Measurements from ENCODE around the gene AKT3. TPM values are rescaled to one million over a fixed set of nuclear protein-coding genes. Genes with fewer than 3 reads are reported as not detected.

Gene AKT3
- total and polyA plus RNA-seq, 2 experiments from 2014 or later = 4.5 to 18.5 TPM

DNA sequence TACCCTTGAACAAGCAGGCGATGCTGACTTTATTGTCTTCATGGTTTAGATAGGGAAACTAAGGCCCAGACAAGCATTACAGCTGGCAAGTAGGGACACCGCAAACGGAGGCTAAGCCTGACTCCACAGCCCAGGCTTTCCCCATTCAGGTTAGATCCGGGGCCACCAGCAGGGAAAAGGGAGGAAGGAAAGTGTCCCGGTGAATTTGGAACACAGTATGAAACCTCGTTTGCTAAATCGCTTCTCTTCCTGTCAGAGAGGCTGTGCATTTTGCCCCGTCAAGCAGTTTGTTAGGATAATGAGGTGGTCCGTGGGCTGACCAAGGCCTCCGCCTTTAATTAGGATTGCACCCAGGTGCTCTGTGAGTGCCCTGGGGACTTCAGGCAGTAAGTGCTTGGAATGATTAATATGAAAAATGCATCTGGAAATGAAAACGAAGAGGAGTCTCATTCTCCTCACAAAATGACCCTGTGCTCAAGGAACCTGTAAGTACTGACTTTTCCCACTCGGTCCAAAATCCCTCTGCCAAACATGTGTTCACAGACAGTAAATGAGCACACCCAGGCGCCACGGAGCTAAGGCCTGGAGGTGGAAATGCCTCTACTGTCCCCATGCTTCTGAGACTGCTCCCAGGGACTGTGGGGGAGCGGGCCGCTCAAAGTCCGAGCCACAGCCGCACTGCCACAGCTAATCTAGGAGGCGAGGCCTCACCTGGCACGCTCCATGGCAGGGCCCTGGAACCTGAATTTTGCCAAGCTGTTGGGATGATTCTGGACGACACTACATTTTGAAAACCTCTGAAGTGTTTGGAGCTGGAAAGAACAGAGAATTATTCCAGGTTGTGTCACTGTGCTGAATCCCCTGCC, 360.1 kb downstream of the AKT3 start:
- Histone ChIP-seq H3K4me1 (ENCODE audit: insufficient read depth) (peaks cover 52% of the 10 kb centered on the region), H3K27ac (ENCODE audit: low read depth) (peak overlapping the region; percentile 96), H4K20me1 (replicated peaks; ENCODE audit: insufficient read depth) (no peaks in the 10 kb centered on the region), H3K79me2 (replicated peaks; ENCODE audit: insufficient read depth) (no peaks in the 10 kb centered on the region), H3K36me3 (ENCODE audit: insufficient read depth) (no peaks in the 10 kb centered on the region), H3K9me2 (ENCODE audit: insufficient read depth) (no peaks in the 10 kb centered on the region; the same call in 1 of the 2 replicates), H3K27me3 (ENCODE audit: insufficient read depth) (no peaks in the 10 kb centered on the region), H3F3A (replicated peaks; ENCODE audit: low read depth) (peaks cover 43% of the 10 kb centered on the region), H3K4me3 (peak overlapping the region; percentile 1), H3K4me2 (peak overlapping the region; percentile 22), H2AFZ (no peak overlapping the region)
- H3K4me1 Mint-ChIP-seq = peaks cover 57% of the 10 kb centered on the region
- peak overlapping the region; percentile 16; the same call in 1 of the 3 replicates for H3K4me3 Mint-ChIP-seq
- ATAC-seq (peak; percentile 8; the same call in 2 of the 3 replicates), DNase-seq (ENCODE audit: low spot score) (peak; percentile 46)
- peak overlapping the region; percentile 95 for H3K27ac Mint-ChIP-seq
- H3K9me3 Mint-ChIP-seq = peaks cover 3% of the 10 kb centered on the region; the same call in 2 of the 3 replicates
- peaks cover 5% of the 10 kb centered on the region for H3K27me3 Mint-ChIP-seq (ENCODE audit: insufficient read depth, low read depth, poor library complexity)
- TF ChIP-seq, protein P1, sequence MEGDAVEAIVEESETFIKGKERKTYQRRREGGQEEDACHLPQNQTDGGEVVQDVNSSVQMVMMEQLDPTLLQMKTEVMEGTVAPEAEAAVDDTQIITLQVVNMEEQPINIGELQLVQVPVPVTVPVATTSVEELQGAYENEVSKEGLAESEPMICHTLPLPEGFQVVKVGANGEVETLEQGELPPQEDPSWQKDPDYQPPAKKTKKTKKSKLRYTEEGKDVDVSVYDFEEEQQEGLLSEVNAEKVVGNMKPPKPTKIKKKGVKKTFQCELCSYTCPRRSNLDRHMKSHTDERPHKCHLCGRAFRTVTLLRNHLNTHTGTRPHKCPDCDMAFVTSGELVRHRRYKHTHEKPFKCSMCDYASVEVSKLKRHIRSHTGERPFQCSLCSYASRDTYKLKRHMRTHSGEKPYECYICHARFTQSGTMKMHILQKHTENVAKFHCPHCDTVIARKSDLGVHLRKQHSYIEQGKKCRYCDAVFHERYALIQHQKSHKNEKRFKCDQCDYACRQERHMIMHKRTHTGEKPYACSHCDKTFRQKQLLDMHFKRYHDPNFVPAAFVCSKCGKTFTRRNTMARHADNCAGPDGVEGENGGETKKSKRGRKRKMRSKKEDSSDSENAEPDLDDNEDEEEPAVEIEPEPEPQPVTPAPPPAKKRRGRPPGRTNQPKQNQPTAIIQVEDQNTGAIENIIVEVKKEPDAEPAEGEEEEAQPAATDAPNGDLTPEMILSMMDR (conservative IDR thresholded peaks at IDR 0.05; ENCODE audit: low read depth in 2 of 2) = no peak
- peak; percentile 76; the same call in 1 of the 2 replicates for TF ChIP-seq NANOG (IDR thresholded peaks at IDR 0.05; ENCODE audit: borderline replicate concordance)
- peaks cover 13% of the 10 kb centered on the region; the same call in 2 of the 3 replicates for H3K36me3 Mint-ChIP-seq (ENCODE audit: low read depth)

DNA sequence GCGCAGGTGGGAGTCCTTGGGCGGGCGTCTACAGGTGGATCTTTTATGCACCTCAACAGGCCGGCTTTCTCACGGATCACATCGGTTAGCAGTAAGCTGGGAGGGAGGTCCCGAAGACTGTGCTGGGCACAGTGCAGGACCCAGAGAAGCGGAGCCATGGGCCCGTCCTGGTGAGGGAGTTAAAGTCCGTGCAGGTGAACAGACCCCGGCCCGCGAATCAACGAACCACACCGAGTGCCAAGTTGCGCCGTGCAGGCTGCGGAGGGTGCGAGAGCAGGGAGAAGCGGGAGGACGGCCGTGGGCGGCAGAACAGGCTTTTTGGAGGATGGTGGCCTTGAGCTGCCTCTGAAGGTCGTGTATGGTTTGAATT, 360.9 kb downstream of the AKT3 start:
- Histone ChIP-seq H3K27ac (ENCODE audit: low read depth) (peak overlapping the region; percentile 96), H2AFZ (no peak overlapping the region), H3F3A (replicated peaks; ENCODE audit: low read depth) (peaks cover 43% of the 10 kb centered on the region), H3K4me3 (no peak overlapping the region), H3K27me3 (ENCODE audit: insufficient read depth) (no peaks in the 10 kb centered on the region), H3K4me1 (ENCODE audit: insufficient read depth) (peaks cover 52% of the 10 kb centered on the region), H3K4me2 (peak overlapping the region; percentile 22), H4K20me1 (replicated peaks; ENCODE audit: insufficient read depth) (no peaks in the 10 kb centered on the region), H3K9me2 (ENCODE audit: insufficient read depth) (no peaks in the 10 kb centered on the region; the same call in 1 of the 2 replicates), H3K36me3 (ENCODE audit: insufficient read depth) (no peaks in the 10 kb centered on the region), H3K79me2 (replicated peaks; ENCODE audit: insufficient read depth) (no peaks in the 10 kb centered on the region)
- H3K36me3 Mint-ChIP-seq (ENCODE audit: low read depth) = peaks cover 12% of the 10 kb centered on the region; the same call in 2 of the 3 replicates
- peaks cover 52% of the 10 kb centered on the region for H3K4me1 Mint-ChIP-seq
- DNase-seq (ENCODE audit: low spot score) (no peak), ATAC-seq (no peak)
- H3K4me3 Mint-ChIP-seq = peak overlapping the region; percentile 17; the same call in 1 of the 3 replicates
- peaks cover 3% of the 10 kb centered on the region; the same call in 2 of the 3 replicates for H3K9me3 Mint-ChIP-seq
- peaks cover 6% of the 10 kb centered on the region for H3K27me3 Mint-ChIP-seq (ENCODE audit: insufficient read depth, low read depth, poor library complexity)
- peak overlapping the region; percentile 95 for H3K27ac Mint-ChIP-seq
- no peak for TF ChIP-seq POLR2AphosphoS5 (IDR thresholded peaks at IDR 0.05; ENCODE audit: low read depth)
- TF ChIP-seq EZH2 (IDR thresholded peaks at IDR 0.05; ENCODE audit: low read depth, unreplicated experiment) = no peak
- TF ChIP-seq STAT1 (IDR thresholded peaks at IDR 0.05; ENCODE audit: unreplicated experiment) = no peak
- TF ChIP-seq CREB1 (CRISPR knock-in tag; IDR thresholded peaks at IDR 0.05; ENCODE audit: low read depth) = no peak
- TF ChIP-seq JUNB (IDR thresholded peaks at IDR 0.05; ENCODE audit: unreplicated experiment) = no peak
- TF ChIP-seq EZH2phosphoT487 (IDR thresholded peaks at IDR 0.05; ENCODE audit: unreplicated experiment) = no peak
- TF ChIP-seq NANOG (IDR thresholded peaks at IDR 0.05; ENCODE audit: borderline replicate concordance) = no peak
- TF ChIP-seq, protein P2, sequence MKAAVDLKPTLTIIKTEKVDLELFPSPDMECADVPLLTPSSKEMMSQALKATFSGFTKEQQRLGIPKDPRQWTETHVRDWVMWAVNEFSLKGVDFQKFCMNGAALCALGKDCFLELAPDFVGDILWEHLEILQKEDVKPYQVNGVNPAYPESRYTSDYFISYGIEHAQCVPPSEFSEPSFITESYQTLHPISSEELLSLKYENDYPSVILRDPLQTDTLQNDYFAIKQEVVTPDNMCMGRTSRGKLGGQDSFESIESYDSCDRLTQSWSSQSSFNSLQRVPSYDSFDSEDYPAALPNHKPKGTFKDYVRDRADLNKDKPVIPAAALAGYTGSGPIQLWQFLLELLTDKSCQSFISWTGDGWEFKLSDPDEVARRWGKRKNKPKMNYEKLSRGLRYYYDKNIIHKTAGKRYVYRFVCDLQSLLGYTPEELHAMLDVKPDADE (IDR thresholded peaks at IDR 0.05) = no peak
- TF ChIP-seq, protein P3, sequence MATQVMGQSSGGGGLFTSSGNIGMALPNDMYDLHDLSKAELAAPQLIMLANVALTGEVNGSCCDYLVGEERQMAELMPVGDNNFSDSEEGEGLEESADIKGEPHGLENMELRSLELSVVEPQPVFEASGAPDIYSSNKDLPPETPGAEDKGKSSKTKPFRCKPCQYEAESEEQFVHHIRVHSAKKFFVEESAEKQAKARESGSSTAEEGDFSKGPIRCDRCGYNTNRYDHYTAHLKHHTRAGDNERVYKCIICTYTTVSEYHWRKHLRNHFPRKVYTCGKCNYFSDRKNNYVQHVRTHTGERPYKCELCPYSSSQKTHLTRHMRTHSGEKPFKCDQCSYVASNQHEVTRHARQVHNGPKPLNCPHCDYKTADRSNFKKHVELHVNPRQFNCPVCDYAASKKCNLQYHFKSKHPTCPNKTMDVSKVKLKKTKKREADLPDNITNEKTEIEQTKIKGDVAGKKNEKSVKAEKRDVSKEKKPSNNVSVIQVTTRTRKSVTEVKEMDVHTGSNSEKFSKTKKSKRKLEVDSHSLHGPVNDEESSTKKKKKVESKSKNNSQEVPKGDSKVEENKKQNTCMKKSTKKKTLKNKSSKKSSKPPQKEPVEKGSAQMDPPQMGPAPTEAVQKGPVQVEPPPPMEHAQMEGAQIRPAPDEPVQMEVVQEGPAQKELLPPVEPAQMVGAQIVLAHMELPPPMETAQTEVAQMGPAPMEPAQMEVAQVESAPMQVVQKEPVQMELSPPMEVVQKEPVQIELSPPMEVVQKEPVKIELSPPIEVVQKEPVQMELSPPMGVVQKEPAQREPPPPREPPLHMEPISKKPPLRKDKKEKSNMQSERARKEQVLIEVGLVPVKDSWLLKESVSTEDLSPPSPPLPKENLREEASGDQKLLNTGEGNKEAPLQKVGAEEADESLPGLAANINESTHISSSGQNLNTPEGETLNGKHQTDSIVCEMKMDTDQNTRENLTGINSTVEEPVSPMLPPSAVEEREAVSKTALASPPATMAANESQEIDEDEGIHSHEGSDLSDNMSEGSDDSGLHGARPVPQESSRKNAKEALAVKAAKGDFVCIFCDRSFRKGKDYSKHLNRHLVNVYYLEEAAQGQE (IDR thresholded peaks at IDR 0.05; ENCODE audit: unreplicated experiment) = no peak
- no peak for TF ChIP-seq ZNF114 (CRISPR knock-in tag; IDR thresholded peaks at IDR 0.05)
- TF ChIP-seq, protein P1 (conservative IDR thresholded peaks at IDR 0.05; ENCODE audit: low read depth in 2 of 2) = no peak
- TF ChIP-seq ZNF331 (CRISPR knock-in tag; IDR thresholded peaks at IDR 0.05; ENCODE audit: low read depth) = no peak

All from GM23338 (cell line).